Activated effector memory CD4-positive, alpha-beta T cell treated with Interleukin-2 at 50 U/mL for 16 hours (primary cell): ENCODE measurements around the gene GCAT.

ENCODE experiments used
- DNase-seq: peaks from one replicate; pipeline ENCODE4 v3.0.0-alpha.2; 2020

The GCAT gene

DNA sequence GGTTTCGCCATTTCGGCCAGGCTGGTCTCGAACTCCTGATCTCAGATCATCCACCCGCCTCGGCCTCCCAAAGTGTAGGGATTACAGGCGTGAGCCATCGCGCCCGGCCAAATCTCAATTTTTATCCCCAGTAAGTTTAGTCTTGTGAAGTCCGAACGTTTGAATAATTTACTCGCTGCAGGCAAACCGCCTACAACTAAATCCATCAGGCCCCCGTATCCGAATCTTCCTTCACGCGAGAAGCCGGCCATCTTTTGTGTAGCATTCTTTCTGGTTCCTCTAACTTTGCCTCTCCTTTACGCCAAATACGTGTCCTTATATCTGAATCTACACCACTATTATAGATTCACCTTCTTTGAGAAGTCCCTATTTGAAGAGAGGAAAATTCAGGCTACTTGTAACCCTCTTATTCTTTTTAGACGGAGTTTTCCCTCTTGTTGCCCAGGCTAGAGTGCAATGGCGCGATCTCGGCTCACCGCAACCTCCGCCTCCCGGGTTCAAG, 40.9 kb downstream of the GCAT start:
- no peak for DNase-seq

DNA sequence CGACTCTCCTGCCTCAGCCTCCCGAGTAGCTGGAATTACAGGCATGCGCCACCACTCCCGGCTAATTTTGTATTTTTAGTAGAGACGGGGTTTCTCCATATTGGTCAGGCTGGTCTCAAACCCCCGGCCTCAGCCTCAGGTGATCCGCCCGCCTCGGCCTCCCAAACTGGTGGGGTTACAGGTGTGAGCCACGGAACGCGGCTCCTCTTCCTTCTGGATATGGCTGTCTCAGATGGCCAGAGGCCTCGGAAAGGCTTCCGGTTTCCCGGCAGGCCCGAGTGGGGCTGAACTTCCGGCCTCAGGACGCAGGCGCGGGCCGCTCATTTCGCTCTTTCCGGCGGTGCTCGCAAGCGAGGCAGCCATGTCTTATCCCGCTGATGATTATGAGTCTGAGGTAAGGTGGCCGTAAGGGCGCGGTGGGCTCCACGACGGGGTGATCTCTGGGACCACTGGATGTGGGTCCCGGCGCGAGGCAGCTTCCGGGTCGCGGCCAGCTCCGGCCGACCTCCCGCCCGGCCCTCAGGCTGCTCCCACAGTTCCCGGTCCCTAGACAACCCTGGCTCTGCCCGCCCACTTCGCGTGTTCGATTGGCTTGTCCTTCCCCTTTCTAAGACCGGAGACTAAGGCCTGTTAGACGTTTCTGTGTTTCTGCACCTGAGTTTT, 41.5 kb downstream of the GCAT start, which contains the start of gene EIF3L:
Gene EIF3L, plus strand, starts transcription at position 331 of the 663 bp plus-strand sequence. Its CDS starts 31 bp downstream, at position 362.
- DNase-seq = peak; percentile 85

DNA sequence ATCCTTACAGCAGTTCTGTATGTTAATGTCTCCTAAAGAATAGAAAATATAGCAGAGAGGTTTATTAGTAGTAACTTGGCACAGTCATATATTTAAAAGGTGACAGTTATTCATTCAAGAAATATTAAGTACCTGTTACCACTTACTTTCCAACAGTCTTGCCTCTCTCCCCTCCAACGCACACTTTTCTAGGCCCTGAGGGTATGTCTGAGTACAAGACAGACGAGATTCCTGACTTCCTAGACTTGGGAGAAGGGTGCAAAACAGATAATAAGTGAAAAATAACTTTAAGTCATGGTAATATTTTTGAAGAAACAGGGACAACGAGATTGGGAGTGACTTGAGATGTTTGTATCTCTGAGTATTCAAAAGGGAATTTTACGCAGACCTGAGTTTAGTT, 43.1 kb downstream of the GCAT start:
- no peak for DNase-seq

DNA sequence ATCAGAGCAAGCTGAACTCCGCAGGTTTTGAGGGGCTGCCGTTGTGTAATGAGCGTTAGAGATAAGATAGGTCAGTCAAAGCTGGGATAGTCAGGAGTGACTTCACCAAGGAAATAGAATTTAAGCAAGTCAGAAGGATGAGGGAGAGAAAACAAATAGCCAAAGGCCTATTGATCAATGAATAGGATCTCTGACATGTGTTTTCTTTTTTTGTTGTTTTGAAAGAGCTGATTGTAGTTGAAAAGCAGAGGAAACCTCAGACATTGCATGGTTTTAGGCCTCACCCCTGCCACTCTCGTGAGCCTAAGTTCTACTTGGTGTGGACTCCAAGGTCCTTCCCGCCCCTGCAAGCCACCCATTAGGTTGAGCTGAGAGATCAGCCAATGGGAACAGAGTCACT, 44.7 kb downstream of the GCAT start:
- no peak for DNase-seq

DNA sequence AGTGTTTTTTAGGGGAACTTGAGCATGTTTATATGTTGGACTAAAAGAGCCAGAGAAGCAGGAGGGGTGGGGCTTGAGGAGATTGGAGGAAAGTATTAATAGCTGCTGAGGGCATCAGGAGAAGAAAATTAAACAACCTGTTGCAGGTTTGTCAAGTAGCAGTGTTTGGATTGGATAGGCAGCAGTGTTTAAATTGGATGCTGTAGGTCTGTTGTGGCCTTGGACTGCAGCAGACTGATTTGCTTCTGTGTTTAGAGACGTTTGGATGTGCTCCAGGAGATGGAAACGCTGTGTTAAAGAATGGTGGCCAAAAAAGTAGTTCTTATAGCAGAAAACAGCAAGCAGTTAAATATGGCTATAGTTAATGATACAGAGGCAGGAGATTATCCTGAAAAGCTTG, 47.2 kb downstream of the GCAT start:
- DNase-seq = no peak

DNA sequence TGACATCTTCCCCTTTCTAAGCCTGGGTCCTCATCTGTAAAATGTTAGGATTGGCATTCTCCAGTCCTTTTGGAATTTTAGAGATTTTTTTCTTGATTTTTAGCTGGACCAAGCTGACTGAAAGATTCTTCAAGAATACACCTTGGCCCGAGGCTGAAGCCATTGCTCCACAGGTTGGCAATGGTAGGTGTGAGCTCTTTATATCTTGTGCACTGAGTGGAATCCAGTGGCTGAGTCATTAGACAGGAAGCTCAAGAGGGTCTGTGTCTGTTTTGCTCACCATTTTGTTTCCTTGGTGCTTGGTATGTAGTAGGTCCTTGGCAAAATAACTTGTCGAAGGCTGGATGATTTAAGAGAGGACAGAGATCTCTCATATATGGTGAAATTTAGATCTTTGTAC, 47.7 kb downstream of the GCAT start:
- DNase-seq = no peak

DNA sequence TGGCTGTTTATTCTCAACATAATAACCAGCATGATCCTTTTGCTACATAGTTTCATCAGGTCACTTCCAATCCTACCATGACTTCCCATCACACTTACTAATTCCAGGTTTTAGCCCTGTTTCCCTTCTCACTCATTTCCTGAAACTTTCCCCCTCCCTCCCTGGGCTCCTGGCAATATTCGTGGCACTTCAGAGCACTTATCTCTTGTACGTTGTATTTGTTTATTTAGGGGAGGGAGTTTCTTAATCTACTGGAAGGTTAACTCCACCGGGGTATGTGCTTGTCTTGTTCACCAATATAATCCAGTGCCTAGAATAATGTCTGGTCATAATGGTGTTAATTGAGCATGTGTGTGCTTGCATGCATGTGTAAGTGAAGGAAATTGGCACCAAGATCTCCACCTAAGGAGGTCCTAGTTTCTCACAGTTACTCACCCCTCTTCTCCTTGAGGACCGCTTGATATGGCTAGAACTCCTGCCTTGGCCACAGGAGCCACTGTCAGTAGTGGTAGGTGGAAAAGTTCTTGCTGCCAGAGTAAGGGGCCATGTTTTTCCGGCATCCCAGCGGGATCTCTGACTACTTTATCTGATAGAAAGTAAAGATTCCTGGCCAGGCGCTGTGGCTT, 53.2 kb downstream of the GCAT start:
- no peak for DNase-seq

DNA sequence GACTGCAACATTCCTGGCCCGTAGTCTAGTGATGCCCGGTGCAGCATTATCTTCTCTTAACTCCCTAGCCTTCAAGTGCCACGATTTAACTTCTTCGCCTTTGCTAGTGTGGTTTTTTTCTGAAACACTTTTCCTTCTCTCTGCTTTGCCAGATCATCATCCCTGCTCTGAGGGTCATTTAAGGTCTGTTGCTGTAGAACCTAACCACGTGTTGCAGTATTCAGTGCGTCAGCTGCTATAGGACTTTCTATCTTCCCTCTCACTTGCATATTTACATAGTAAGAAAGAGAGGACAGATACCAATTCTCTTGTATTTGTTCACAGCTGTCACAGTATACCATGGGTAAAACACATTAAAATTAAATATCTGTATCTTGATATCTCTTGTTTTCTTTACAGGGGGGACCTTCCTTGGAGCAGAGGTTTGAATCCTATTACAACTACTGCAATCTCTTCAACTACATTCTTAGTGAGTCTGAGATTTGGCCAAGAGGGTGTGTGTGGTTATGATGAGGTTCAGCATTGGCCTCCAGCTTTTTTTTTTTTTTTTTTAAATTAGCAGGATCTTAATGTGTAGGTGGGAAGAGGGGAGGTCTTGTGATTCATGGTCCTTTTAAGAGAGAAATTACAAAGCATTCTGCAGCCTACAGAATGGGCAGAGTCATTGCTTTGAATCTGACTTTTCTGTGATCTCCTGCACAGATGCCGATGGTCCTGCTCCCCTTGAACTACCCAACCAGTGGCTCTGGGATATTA, 55.0 kb downstream of the GCAT start:
- no peak for DNase-seq

DNA sequence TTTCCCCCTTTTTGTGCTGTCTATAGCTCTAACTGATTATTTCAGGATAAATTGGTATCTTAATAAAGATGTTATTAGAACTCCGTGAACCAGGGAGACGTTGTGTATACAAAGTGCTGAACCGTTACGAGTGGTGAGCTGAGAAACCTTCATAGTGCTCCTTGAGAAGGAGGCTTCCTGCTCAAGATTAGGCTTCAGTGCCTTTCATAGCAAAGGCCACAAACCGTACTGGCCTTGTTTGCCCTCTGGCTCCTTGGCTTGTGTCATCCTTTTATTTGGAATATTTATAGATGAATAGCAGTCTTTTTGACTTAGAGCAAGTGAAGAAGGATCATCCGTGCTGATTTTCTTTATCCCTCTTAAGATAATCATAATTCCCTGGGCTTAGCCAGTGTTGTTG, 57.8 kb downstream of the GCAT start:
- DNase-seq = no peak
